HCT116 (cell line): Measurements from ENCODE around the gene KMT2B. TPM values are rescaled to one million over a fixed set of nuclear protein-coding genes. Genes with fewer than 3 reads are reported as not detected.

ENCODE experiments used
- ATAC-seq: fragments of 200-7000 bp; cut with Tn5 transposase; 2 replicates; pipeline ENCODE4 v1.9.1; 2020; ENCODE audit warnings: mild to moderate bottlenecking, moderate library complexity
- BruUV-seq: library from RNA; stranded (reverse); fragments of 400-500 nt; replicated peaks from 2 replicates; lab custom pipeline; 2021; lab: Mats Ljungman, UMichigan
- CTCF ChIA-PET: fragments of 300-600 bp; sonication (Branson Sonifier 250); formaldehyde crosslinking; loops from one replicate; lab custom pipeline; 2021; ENCODE audit warnings: antibody characterized with exemption; lab: Charles Lee
- POLR2A ChIA-PET: fragments of 300-600, 350-600 bp; sonication (Branson Sonifier 250); formaldehyde crosslinking; loops from one replicate; lab custom pipeline; 2021; ENCODE audit warnings: antibody characterized with exemption; lab: Charles Lee
- RAD21 ChIA-PET, 2 experiments: fragments of 300-600 bp; sonication (Branson Sonifier 250); formaldehyde crosslinking; loops; one replicate each; lab custom pipeline; 2023; ENCODE audit warnings: low total read pairs in 2 of 2; ENCODE audit not compliant: uncharacterized antibody in 2 of 2, unreplicated experiment in 2 of 2, low non-redundant PET in 1 of 2; lab: Charles Lee
- DNase-seq: peaks from one replicate; pipeline ENCODE4 v3.0.0-alpha.2; 2010; ENCODE audit warnings: low read depth, low spot score
- H2AFZ ChIP-seq: fragments of 200-600 bp; shearing (Covaris generic), sonication (generic); 2 replicates; pipeline ENCODE4 v1.6.1; 2017; ENCODE audit warnings: low read depth, mixed run types, mixed read lengths, antibody characterized with exemption, low read length; ENCODE audit not compliant: poor library complexity, severe bottlenecking
- H3K27ac ChIP-seq: 2 replicates; pipeline ENCODE4 v1.5.1; 2012; ENCODE audit warnings: low read depth, low read length
- H3K27me3 ChIP-seq: fragments of 200-600 bp; sonication (generic); 2 replicates; pipeline ENCODE4 v1.6.1; 2016; ENCODE audit warnings: mixed run types, low read length, mixed read lengths; ENCODE audit not compliant: insufficient read depth
- H3K36me3 ChIP-seq, 2 experiments: fragments of 200-500 bp in 1 of 2; fragments of 200-600 bp in 1 of 2; sonication (Bioruptor generic) in 1 of 2; sonication (generic) in 1 of 2; 2 replicates each; pipeline versions ENCODE4 v1.5.1 to v1.6.1; 2014 to 2016; ENCODE audit warnings: low read length in 2 of 2, inconsistent platforms in 1 of 2, mixed read lengths in 1 of 2, mixed run types in 1 of 2; ENCODE audit not compliant: insufficient read depth in 2 of 2, control insufficient read depth in 1 of 2
- H3K4me1 ChIP-seq, 2 experiments: fragments of 200-600 bp in 1 of 2; sonication (generic) in 1 of 2; 2 replicates each; pipeline versions ENCODE4 v1.5.1 to v1.6.1; 2012 to 2017; ENCODE audit warnings: low read length in 2 of 2, inconsistent platforms in 1 of 2, mild to moderate bottlenecking in 1 of 2, mixed read lengths in 1 of 2, mixed run types in 1 of 2, moderate library complexity in 1 of 2; ENCODE audit not compliant: insufficient read depth in 2 of 2, control insufficient read depth in 1 of 2
- H3K4me2 ChIP-seq: fragments of 200-600 bp; sonication (generic); 2 replicates; pipeline ENCODE4 v1.6.1; 2017; ENCODE audit warnings: mixed run types, low read length, mixed read lengths
- H3K4me3 ChIP-seq, 2 experiments: fragments of 200-600 bp in 1 of 2; sonication (generic) in 1 of 2; replicated peaks in 1 of 2; 2 replicates each; pipeline ENCODE4 v1.5.1; 2011 to 2016; ENCODE audit warnings: low read length in 2 of 2, control low read depth in 1 of 2, low read depth in 1 of 2, mild to moderate bottlenecking in 1 of 2, mixed read lengths in 1 of 2, mixed run types in 1 of 2
- H3K79me2 ChIP-seq: fragments of 200-600 bp; sonication (generic); 2 replicates; pipeline ENCODE4 v1.6.1; 2017; ENCODE audit warnings: mild to moderate bottlenecking, mixed run types, low read length, moderate library complexity, mixed read lengths; ENCODE audit not compliant: insufficient read depth
- H3K9ac ChIP-seq: fragments of 200-600 bp; sonication (generic); 2 replicates; pipeline ENCODE4 v1.6.1; 2016; ENCODE audit warnings: low read length, mixed read lengths
- H3K9me2 ChIP-seq: fragments of 200-600 bp; sonication (generic), shearing (Covaris generic); 2 replicates; pipeline ENCODE4 v1.6.1; 2017; ENCODE audit warnings: mixed run types, mild to moderate bottlenecking, moderate library complexity; ENCODE audit not compliant: insufficient read depth
- H3K9me3 ChIP-seq, 2 experiments: fragments of 200-500 bp in 1 of 2; fragments of 200-600 bp in 1 of 2; sonication (Bioruptor generic) in 1 of 2; sonication (generic) in 1 of 2; 2 replicates each; pipeline ENCODE4 v1.6.1; 2014 to 2017; ENCODE audit warnings: low read length in 2 of 2, mixed read lengths in 2 of 2, inconsistent platforms in 1 of 2, low read depth in 1 of 2, mild to moderate bottlenecking in 1 of 2, mixed run types in 1 of 2, moderate library complexity in 1 of 2; ENCODE audit not compliant: control insufficient read depth in 1 of 2, insufficient read depth in 1 of 2
- H4K20me1 ChIP-seq: fragments of 200-600 bp; sonication (generic), shearing (Covaris generic); 2 replicates; pipeline ENCODE4 v1.6.1; 2017; ENCODE audit warnings: mixed run types, mild to moderate bottlenecking, moderate library complexity; ENCODE audit not compliant: insufficient read depth
- CBX3 ChIP-seq: IDR thresholded peaks from 2 replicates; pipeline ENCODE4 v1.6.1; 2012; ENCODE audit warnings: low read depth
- CEBPB ChIP-seq: IDR thresholded peaks from 2 replicates; pipeline ENCODE4 v1.6.1; 2012; ENCODE audit warnings: low read depth
- EGR1 ChIP-seq: IDR thresholded peaks from 2 replicates; pipeline ENCODE4 v1.6.1; 2012; ENCODE audit warnings: low read depth
- ELF1 ChIP-seq: IDR thresholded peaks from 2 replicates; pipeline ENCODE4 v1.6.1; 2012; ENCODE audit warnings: low read depth, borderline replicate concordance
- EZH2 ChIP-seq: fragments of 200-600 bp; sonication (generic); IDR thresholded peaks from 2 replicates; pipeline ENCODE4 v1.6.1; 2017; ENCODE audit warnings: antibody characterized with exemption, mixed run types
- EZH2phosphoT487 ChIP-seq: fragments of 200-600 bp; IDR thresholded peaks from 2 replicates; pipeline ENCODE4 v1.6.1; 2018; ENCODE audit warnings: antibody characterized with exemption, borderline replicate concordance
- JUND ChIP-seq: IDR thresholded peaks from 2 replicates; pipeline ENCODE4 v1.6.1; 2012
- POLR2A ChIP-seq: IDR thresholded peaks from 2 replicates; pipeline ENCODE4 v1.7.0; 2011; ENCODE audit warnings: borderline replicate concordance; ENCODE audit not compliant: insufficient read depth, insufficient read length; ENCODE audit errors: extremely low read depth
- RAD21 ChIP-seq: IDR thresholded peaks from 2 replicates; pipeline ENCODE4 v1.6.1; 2012; ENCODE audit warnings: low read depth, mild to moderate bottlenecking
- SIN3A ChIP-seq: IDR thresholded peaks from 2 replicates; pipeline ENCODE4 v1.6.1; 2012; ENCODE audit warnings: low read depth
- SP1 ChIP-seq: IDR thresholded peaks from 2 replicates; pipeline ENCODE4 v1.6.1; 2012; ENCODE audit warnings: low read depth
- SRF ChIP-seq: IDR thresholded peaks from 2 replicates; pipeline ENCODE4 v1.6.1; 2012; ENCODE audit warnings: low read depth
- TCF7L2 ChIP-seq: IDR thresholded peaks from 2 replicates; pipeline ENCODE4 v1.7.0; 2011; ENCODE audit warnings: borderline replicate concordance, inconsistent platforms; ENCODE audit not compliant: insufficient read depth, insufficient read length; ENCODE audit errors: extremely low read depth
- YY1 ChIP-seq: IDR thresholded peaks from 2 replicates; pipeline ENCODE4 v1.6.1; 2011; ENCODE audit warnings: low read length, low read depth, moderate library complexity, mild to moderate bottlenecking; ENCODE audit not compliant: insufficient replicate concordance; ENCODE audit errors: extremely low read depth
- ZFX ChIP-seq: fragments of 450-650 bp; IDR thresholded peaks from 2 replicates; pipeline ENCODE4 v1.6.1; 2017
- ZNF274 ChIP-seq: fragments of 200-500 bp; sonication (Bioruptor generic); IDR thresholded peaks from 2 replicates; pipeline ENCODE4 v1.6.1; 2014; ENCODE audit warnings: mild to moderate bottlenecking, low read depth, low read length, inconsistent platforms
- intact Hi-C: fragments of 100-400 bp; cut with micrococcal nuclease; formaldehyde crosslinking; loops from 2 replicates; pipeline ENCODE4 v1.10.0; 2022
- total RNA-seq: library from RNA; stranded (reverse); gene quantifications from one replicate; pipeline ENCODE4 v1.2.1, GENCODE V29; 2021; ENCODE audit not compliant: unreplicated experiment
- TF ChIP-seq, protein P1 (sequence below): IDR thresholded peaks from 2 replicates; pipeline ENCODE4 v1.6.1; 2012
- TF ChIP-seq, protein P2 (sequence below), 3 experiments: fragments of 200-600 bp in 1 of 3; sonication (generic) in 1 of 3; IDR thresholded peaks in 2 of 3; conservative IDR thresholded peaks in 1 of 3; 2 replicates each; pipeline ENCODE4 v1.5.1; 2012 to 2017; ENCODE audit warnings: low read depth in 2 of 3, low read length in 2 of 3, antibody characterized with exemption in 1 of 3, borderline replicate concordance in 1 of 3, control low read depth in 1 of 3, mild to moderate bottlenecking in 1 of 3, mixed read lengths in 1 of 3, mixed run types in 1 of 3, moderate library complexity in 1 of 3; ENCODE audit not compliant: insufficient read depth in 1 of 3

Gene KMT2B
- total RNA-seq, 1 experiment from 2014 or later, result 29.9 TPM

- no peak for DNase-seq
- H3K27me3 ChIP-seq, result no peaks in the 10 kb centered on the region
- no peaks in the 10 kb centered on the region for H3K9me2 ChIP-seq
- intact Hi-C loops, result no loop called here
- no peaks in the 10 kb centered on the region for H4K20me1 ChIP-seq
- peak overlapping the region; percentile 72 for H3K9ac ChIP-seq
- H3K36me3 ChIP-seq, result peaks cover 19 to 26% of the 10 kb centered on the region in 2 experiments; a peak in 3 of 4 replicates
- no TSS peak for BruUV-seq
- ChIA-PET CTCF (interaction anchor here (1.1 kb wide), 1 partner anchor 80 kb away, joined by 3 read pairs; no protein-coding TSS in a partner anchor), RAD21 (no interaction called here), POLR2A (interaction anchor here (1.4 to 2.2 kb wide), 3 partner anchors 9 to 229 kb away, joined by 4 to 8 read pairs (median 7); partner anchors contain the start of gene LIN37)
- no peak for TF ChIP-seq SP1
- TF ChIP-seq POLR2A, result no peak
- TF ChIP-seq JUND, result no peak
- TF ChIP-seq ZFX, result no peak
- TF ChIP-seq CEBPB, result no peak
- TF ChIP-seq RAD21, result no peak
- TF ChIP-seq, protein P1, sequence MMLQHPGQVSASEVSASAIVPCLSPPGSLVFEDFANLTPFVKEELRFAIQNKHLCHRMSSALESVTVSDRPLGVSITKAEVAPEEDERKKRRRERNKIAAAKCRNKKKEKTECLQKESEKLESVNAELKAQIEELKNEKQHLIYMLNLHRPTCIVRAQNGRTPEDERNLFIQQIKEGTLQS, result no peak
- TF ChIP-seq, protein P2, sequence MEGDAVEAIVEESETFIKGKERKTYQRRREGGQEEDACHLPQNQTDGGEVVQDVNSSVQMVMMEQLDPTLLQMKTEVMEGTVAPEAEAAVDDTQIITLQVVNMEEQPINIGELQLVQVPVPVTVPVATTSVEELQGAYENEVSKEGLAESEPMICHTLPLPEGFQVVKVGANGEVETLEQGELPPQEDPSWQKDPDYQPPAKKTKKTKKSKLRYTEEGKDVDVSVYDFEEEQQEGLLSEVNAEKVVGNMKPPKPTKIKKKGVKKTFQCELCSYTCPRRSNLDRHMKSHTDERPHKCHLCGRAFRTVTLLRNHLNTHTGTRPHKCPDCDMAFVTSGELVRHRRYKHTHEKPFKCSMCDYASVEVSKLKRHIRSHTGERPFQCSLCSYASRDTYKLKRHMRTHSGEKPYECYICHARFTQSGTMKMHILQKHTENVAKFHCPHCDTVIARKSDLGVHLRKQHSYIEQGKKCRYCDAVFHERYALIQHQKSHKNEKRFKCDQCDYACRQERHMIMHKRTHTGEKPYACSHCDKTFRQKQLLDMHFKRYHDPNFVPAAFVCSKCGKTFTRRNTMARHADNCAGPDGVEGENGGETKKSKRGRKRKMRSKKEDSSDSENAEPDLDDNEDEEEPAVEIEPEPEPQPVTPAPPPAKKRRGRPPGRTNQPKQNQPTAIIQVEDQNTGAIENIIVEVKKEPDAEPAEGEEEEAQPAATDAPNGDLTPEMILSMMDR (IDR thresholded peaks at IDR 0.05 in 2 of 3, conservative IDR thresholded peaks at IDR 0.05 in 1 of 3; ENCODE audit: borderline replicate concordance in 1 of 3, insufficient read depth in 1 of 3, low read depth in 2 of 3, low read length in 2 of 3), result no peak
- no peak for TF ChIP-seq CBX3
- no peak for TF ChIP-seq TCF7L2
- TF ChIP-seq ZNF274, result no peak
- no peak for TF ChIP-seq YY1
- TF ChIP-seq EZH2, result no peak
- TF ChIP-seq ELF1, result no peak
- no peak for TF ChIP-seq EZH2phosphoT487
- no peak for TF ChIP-seq EGR1
- no peak for TF ChIP-seq SIN3A
- TF ChIP-seq SRF, result no peak
- peaks cover 20 to 23% of the 10 kb centered on the region in 2 experiments; a peak in 3 of 4 replicates for H3K4me1 ChIP-seq
- ATAC-seq, result no peak
- H3K4me2 ChIP-seq, result peak overlapping the region; percentile 100
- H3K4me3 ChIP-seq, result peak overlapping the region; percentile 61 to 74
- H2AFZ ChIP-seq, result no peak overlapping the region
- no peaks in the 10 kb centered on the region for H3K79me2 ChIP-seq
- H3K27ac ChIP-seq, result peak overlapping the region; percentile 73
- H3K9me3 ChIP-seq, result no peaks in the 10 kb centered on the region
Observed at GRCh38 chr19:35739275-35740107, 21.7 kb downstream of the KMT2B start.
